Measurements from ENCODE around the gene SH3RF1. TPM values are rescaled to one million over a fixed set of nuclear protein-coding genes. Genes with fewer than 3 reads are reported as not detected.

The SH3RF1 gene
- total and polyA plus RNA-seq, 7 donors: 8.2 to 20.8 (median 12.5) TPM

- H3K27me3 ChIP-seq: no peaks in the 10 kb centered on the region
- 1% methylated on average over 62 of the region's 62 CpGs for WGBS, 2 donors
- H3K4me1 ChIP-seq: peaks cover 0 to 41% (median 25%) of the 10 kb centered on the region in 4 donors
- H3K27ac ChIP-seq: peak overlapping the region; percentile 88 to 93 (median 90)
- intact Hi-C loops (cut with DNase I): loop anchor here (2.0 to 10.0 kb wide), 4 partner anchors 43 to 348 kb away; partner anchors contain the start of gene CBR4
- TF ChIP-seq POLR2AphosphoS5 (IDR thresholded peaks at IDR 0.05) (no peak), POLR2A (IDR thresholded peaks at IDR 0.05) (no peak), EP300 (IDR thresholded peaks at IDR 0.05) (no peak), CTCF (IDR thresholded peaks at IDR 0.05) (no peak)
- H3K36me3 ChIP-seq: no peaks in the 10 kb centered on the region
- H3K4me3 ChIP-seq: peak overlapping the region; percentile 70 to 96 (median 78)
- peak; percentile 70 for DNase-seq
- H3K9me3 ChIP-seq: no peaks in the 10 kb centered on the region
These were observed 593 bp downstream of the SH3RF1 start for GRCh38 chr4:169269916-169270809.

- Histone ChIP-seq H3K27me3 (no peaks in the 10 kb centered on the region), H3K9me3 (no peaks in the 10 kb centered on the region), H3K4me1 (peaks cover 0 to 48% (median 25%) of the 10 kb centered on the region in 4 donors), H3K36me3 (no peaks in the 10 kb centered on the region), H3K4me3 (peak overlapping the region; percentile 70 to 96 (median 78)), H3K27ac (peak overlapping the region in 3 of 4 donors; percentile 88 to 93 (median 92))
- no peak for DNase-seq
- TF ChIP-seq CTCF (IDR thresholded peaks at IDR 0.05) (no peak), EP300 (IDR thresholded peaks at IDR 0.05) (no peak), POLR2A (IDR thresholded peaks at IDR 0.05) (no peak)
- WGBS, 2 donors: 19 to 60% methylated on average over 13 of the region's 13 CpGs
- intact Hi-C loops (cut with DNase I): loop anchor here (10.0 kb wide), 1 partner anchor 216 kb away; no protein-coding TSS in a partner anchor
These were observed 1.6 kb downstream of the SH3RF1 start for GRCh38 chr4:169268951-169269760.

- TF ChIP-seq POLR2A (IDR thresholded peaks at IDR 0.05) (no peak), POLR2AphosphoS5 (IDR thresholded peaks at IDR 0.05) (no peak), EP300 (IDR thresholded peaks at IDR 0.05) (no peak), CTCF (IDR thresholded peaks at IDR 0.05) (no peak)
- Histone ChIP-seq H3K27me3 (no peaks in the 10 kb centered on the region), H3K4me3 (no peak overlapping the region), H3K4me1 (peaks cover 0 to 59% (median 34%) of the 10 kb centered on the region in 4 donors), H3K9me3 (no peaks in the 10 kb centered on the region), H3K27ac (no peak overlapping the region), H3K36me3 (no peaks in the 10 kb centered on the region)
- 11 to 63% methylated on average over 1 of the region's 1 CpG for WGBS, 2 donors
- intact Hi-C loops (cut with DNase I): loop anchor here (10.0 kb wide), 1 partner anchor 218 kb away; no protein-coding TSS in a partner anchor
- no peak for DNase-seq
These were observed 3.7 kb downstream of the SH3RF1 start for GRCh38 chr4:169267070-169267469.

GRCh38 chr4:169266661-169267060 lies 4.1 kb downstream of the SH3RF1 start:
- Histone ChIP-seq H3K36me3 (no peaks in the 10 kb centered on the region), H3K4me3 (no peak overlapping the region), H3K27ac (no peak overlapping the region), H3K9me3 (no peaks in the 10 kb centered on the region), H3K27me3 (no peaks in the 10 kb centered on the region), H3K4me1 (peaks cover 0 to 55% (median 34%) of the 10 kb centered on the region in 4 donors)
- TF ChIP-seq POLR2AphosphoS5 (IDR thresholded peaks at IDR 0.05) (no peak), CTCF (IDR thresholded peaks at IDR 0.05) (no peak), POLR2A (IDR thresholded peaks at IDR 0.05) (no peak), EP300 (IDR thresholded peaks at IDR 0.05) (no peak)
- DNase-seq: no peak
- WGBS, 2 donors: 96 to 97% methylated on average over 3 of the region's 3 CpGs
- intact Hi-C loops (cut with DNase I): loop anchor here (10.0 kb wide), 1 partner anchor 218 kb away; no protein-coding TSS in a partner anchor

Data from sigmoid colon (tissue), 7 donors.